ENCODE results near the gene ZNF211. TPM values are rescaled to one million over a fixed set of nuclear protein-coding genes. Genes with fewer than 3 reads are reported as not detected.

ZNF211 gene
- total RNA-seq, 6 experiments from 2014 or later = 1.7 to 5.4 (median 3.9) TPM

DNA sequence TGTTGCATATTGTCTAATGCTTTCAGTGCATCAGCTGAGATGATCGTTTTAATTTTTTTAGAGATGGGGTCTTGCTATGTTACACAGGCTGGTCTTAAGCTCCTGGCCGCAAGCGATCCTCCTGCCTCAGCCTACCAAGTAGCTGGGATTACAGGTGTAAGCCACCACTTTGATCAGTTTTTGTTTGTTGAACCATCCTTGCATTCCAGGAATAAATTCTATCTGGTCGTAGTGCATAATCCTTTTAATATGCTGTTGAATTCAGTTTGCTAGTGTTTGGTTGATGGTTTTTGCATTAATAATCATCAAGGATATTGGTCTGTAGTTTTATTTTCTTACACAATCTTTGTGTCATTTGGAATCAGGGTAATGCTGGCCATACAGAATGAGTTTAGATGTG is 4.4 kb downstream of the ZNF211 start:
- Histone ChIP-seq H3K4me1 (peaks cover 0 to 2% (median 0%) of the 10 kb centered on the region in 4 donors), H3K27me3 (no peaks in the 10 kb centered on the region), H3K27ac (no peak overlapping the region), H3K36me3 (peaks cover 0 to 48% (median 18%) of the 10 kb centered on the region in 4 donors), H3K4me3 (no peak overlapping the region), H3K9me3 (peaks cover 0 to 27% (median 8%) of the 10 kb centered on the region in 4 donors)
- no peak for ATAC-seq
- TF ChIP-seq, protein P1, sequence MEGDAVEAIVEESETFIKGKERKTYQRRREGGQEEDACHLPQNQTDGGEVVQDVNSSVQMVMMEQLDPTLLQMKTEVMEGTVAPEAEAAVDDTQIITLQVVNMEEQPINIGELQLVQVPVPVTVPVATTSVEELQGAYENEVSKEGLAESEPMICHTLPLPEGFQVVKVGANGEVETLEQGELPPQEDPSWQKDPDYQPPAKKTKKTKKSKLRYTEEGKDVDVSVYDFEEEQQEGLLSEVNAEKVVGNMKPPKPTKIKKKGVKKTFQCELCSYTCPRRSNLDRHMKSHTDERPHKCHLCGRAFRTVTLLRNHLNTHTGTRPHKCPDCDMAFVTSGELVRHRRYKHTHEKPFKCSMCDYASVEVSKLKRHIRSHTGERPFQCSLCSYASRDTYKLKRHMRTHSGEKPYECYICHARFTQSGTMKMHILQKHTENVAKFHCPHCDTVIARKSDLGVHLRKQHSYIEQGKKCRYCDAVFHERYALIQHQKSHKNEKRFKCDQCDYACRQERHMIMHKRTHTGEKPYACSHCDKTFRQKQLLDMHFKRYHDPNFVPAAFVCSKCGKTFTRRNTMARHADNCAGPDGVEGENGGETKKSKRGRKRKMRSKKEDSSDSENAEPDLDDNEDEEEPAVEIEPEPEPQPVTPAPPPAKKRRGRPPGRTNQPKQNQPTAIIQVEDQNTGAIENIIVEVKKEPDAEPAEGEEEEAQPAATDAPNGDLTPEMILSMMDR (IDR thresholded peaks at IDR 0.05) = no peak
- no peak for TF ChIP-seq POLR2A (IDR thresholded peaks at IDR 0.05)
- no peak for DNase-seq
- intact Hi-C loops (cut with DNase I) = no loop called here
- WGBS (ENCODE audit: insufficient coverage, low coverage, low lambda C conversion rate, missing lambda C conversion rate) = 87% methylated on average over 3 of the region's 4 CpGs

DNA sequence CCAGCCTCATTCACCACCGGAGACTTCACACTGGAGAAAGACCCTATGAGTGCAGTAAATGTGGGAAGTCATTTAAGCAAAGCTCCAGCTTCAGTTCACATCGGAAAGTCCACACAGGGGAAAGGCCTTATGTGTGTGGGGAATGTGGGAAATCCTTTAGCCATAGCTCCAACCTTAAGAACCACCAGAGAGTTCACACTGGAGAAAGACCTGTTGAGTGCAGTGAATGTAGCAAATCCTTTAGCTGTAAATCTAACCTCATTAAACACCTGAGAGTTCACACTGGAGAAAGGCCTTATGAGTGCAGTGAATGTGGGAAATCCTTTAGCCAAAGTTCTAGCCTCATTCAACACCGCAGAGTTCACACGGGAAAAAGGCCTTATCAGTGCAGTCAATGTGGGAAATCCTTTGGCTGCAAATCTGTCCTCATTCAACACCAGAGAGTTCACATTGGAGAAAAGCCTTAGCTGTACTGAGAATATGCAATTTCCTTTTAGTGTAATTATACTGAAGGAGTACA is 8.8 kb downstream of the ZNF211 start:
- Histone ChIP-seq H3K36me3 (peaks cover 0 to 42% (median 12%) of the 10 kb centered on the region in 4 donors), H3K4me3 (no peak overlapping the region), H3K27ac (no peak overlapping the region), H3K4me1 (no peaks in the 10 kb centered on the region), H3K27me3 (no peaks in the 10 kb centered on the region), H3K9me3 (peaks cover 0 to 30% (median 9%) of the 10 kb centered on the region in 4 donors)
- WGBS (ENCODE audit: insufficient coverage, low coverage, low lambda C conversion rate, missing lambda C conversion rate) = 94% methylated on average over 2 of the region's 4 CpGs
- no peak for DNase-seq
- intact Hi-C loops (cut with DNase I) = no loop called here
- TF ChIP-seq, protein P1 (IDR thresholded peaks at IDR 0.05) = no peak
- no peak for TF ChIP-seq POLR2A (IDR thresholded peaks at IDR 0.05)
- ATAC-seq = no peak

DNA sequence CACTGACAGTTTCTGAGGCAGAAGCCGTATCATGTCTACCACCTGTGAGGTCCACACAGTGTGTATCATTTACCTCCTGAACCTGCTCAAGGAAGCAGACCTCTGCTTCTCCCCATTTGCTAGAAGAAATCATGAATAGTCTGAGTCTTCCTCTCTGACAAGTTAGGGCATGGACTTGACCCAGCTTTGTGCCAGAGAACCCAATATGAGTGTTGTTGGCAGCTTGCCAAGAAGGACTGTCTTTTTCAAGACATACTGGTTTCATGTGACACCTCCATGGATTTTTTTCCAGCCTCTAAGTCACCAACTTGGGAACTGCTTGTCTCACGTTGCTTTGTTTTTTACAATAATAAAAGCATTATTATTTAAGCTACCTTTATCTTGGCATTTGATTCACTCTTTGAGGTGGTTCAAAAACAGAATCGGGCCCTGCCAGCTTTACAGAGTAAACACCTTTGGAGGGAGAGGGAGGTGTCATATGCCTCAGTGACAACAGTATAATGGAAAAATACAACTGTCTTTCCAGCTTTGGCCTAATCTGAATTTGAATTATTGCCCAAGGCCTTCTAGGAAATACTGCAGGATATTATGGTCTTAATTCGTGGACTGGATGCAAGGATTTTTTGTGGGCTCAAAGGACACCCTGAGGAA is 9.6 kb downstream of the ZNF211 start:
- H3K27me3 ChIP-seq = no peaks in the 10 kb centered on the region
- no peak overlapping the region for H3K27ac ChIP-seq
- H3K36me3 ChIP-seq = peaks cover 0 to 37% (median 12%) of the 10 kb centered on the region in 4 donors
- H3K4me3 ChIP-seq = no peak overlapping the region
- TF ChIP-seq POLR2A (IDR thresholded peaks at IDR 0.05) = no peak
- TF ChIP-seq, protein P1 (IDR thresholded peaks at IDR 0.05) = no peak
- peaks cover 0 to 22% (median 9%) of the 10 kb centered on the region in 4 donors for H3K9me3 ChIP-seq
- H3K4me1 ChIP-seq = no peaks in the 10 kb centered on the region
- 83% methylated on average over 4 of the region's 4 CpGs for WGBS (ENCODE audit: insufficient coverage, low coverage, low lambda C conversion rate, missing lambda C conversion rate)
- ATAC-seq (no peak), DNase-seq (no peak)
- intact Hi-C loops (cut with DNase I) = no loop called here

DNA sequence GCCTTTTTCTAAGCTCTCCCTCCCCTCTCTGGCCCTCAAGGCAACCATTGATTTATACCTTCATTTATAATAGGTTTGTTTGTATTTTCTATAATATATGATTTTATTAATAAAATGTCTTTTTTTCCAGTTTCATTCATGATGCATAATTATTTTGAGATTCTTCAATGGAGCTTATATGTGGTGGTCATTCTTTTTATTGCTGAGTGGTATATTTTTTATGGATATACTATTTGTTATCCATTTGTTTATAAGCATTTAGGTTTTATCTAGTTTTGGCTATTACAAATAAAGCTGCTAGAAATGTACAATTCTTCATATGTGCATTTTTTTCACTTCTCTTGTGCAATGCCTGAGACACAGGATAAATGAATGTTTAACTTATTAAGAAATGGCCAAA is 10.8 kb downstream of the ZNF211 start:
- TF ChIP-seq, protein P1 (IDR thresholded peaks at IDR 0.05) = no peak
- TF ChIP-seq POLR2A (IDR thresholded peaks at IDR 0.05) = no peak
- Histone ChIP-seq H3K27ac (no peak overlapping the region), H3K4me1 (no peaks in the 10 kb centered on the region), H3K9me3 (peaks cover 0 to 19% (median 6%) of the 10 kb centered on the region in 4 donors), H3K36me3 (peaks cover 0 to 31% (median 12%) of the 10 kb centered on the region in 4 donors), H3K27me3 (no peaks in the 10 kb centered on the region), H3K4me3 (no peak overlapping the region)
- ATAC-seq (no peak), DNase-seq (no peak)
- intact Hi-C loops (cut with DNase I) = no loop called here
